Brain microvascular endothelial cell (primary cell): ENCODE measurements around the gene GRIK5.
"Not testable (repeated sequence)": the region's sequence is repeated elsewhere in the genome, so short reads cannot be mapped to it uniquely, and the experiment has no call there.

Experiments used
- DNase-seq: peaks from one replicate; pipeline ENCODE4 v3.0.0-alpha.2; 2020
- H3K27ac ChIP-seq: fragments of 250-450 bp; sonication (Bioruptor Pico); 2 replicates; pipeline ENCODE4 v1.5.1; 2020; ENCODE audit warnings: mild to moderate bottlenecking, moderate library complexity
- H3K27me3 ChIP-seq: fragments of 250-450 bp; sonication (Bioruptor Pico); replicated peaks from 2 replicates; pipeline ENCODE4 v1.5.1; 2020; ENCODE audit warnings: mild to moderate bottlenecking
- H3K36me3 ChIP-seq: fragments of 250-450 bp; sonication (Bioruptor Pico); replicated peaks from 2 replicates; pipeline ENCODE4 v1.5.1; 2020; ENCODE audit warnings: mild to moderate bottlenecking
- H3K4me3 ChIP-seq: 2 replicates; pipeline ENCODE4 v1.5.1; 2011; ENCODE audit warnings: low read depth, mild to moderate bottlenecking, control low read depth, low read length, moderate library complexity
- CTCF ChIP-seq: IDR thresholded peaks from 2 replicates; pipeline ENCODE4 v1.5.1; 2011; ENCODE audit warnings: low read depth, mild to moderate bottlenecking, moderate library complexity, low read length, control low read depth, inconsistent platforms; ENCODE audit errors: missing control alignments
- in situ Hi-C: cut with HindIII; loops from 2 replicates; pipeline ENCODE4 v1.10.0; 2017; ENCODE audit warnings: low sequenced_read_pairs, low pct_ligation_motif_present

GRIK5 gene

DNA sequence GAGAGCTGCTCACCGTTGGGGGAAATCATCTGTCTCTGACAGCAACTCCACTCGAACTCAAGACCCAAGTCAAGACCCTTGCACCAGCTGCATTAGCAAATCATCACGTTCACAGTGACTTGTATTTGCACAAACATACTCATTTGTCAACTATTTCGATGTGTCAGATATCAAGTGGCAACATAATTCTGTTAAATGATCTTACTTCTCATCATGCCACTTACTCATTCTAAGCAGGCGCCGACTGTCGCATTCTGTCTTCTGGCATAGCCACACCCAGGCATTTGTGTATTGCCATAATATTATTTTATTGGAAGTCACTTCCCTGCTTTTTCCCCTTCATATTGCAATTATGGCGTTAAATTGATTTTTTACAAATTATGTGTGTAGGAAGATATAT, 53.0 kb downstream of the GRIK5 start:
- H3K27ac ChIP-seq: no peak overlapping the region
- in situ Hi-C loops: no loop called here
- no peaks in the 10 kb centered on the region for H3K27me3 ChIP-seq
- no peak overlapping the region for H3K4me3 ChIP-seq
- TF ChIP-seq CTCF: no peak
- no peaks in the 10 kb centered on the region for H3K36me3 ChIP-seq
- no peak for DNase-seq

- H3K4me3 ChIP-seq, H3K27me3 ChIP-seq, in situ Hi-C loops: not testable (repeated sequence)
These were observed 57.3 kb downstream of the GRIK5 start for GRCh38 chr19:42012747-42013146.

GRCh38 chr19:42010245-42011126, 59.5 kb downstream of the GRIK5 start:
- H3K27me3 ChIP-seq: no peaks in the 10 kb centered on the region
- in situ Hi-C loops: no loop called here
- no peak overlapping the region for H3K27ac ChIP-seq
- no peaks in the 10 kb centered on the region for H3K36me3 ChIP-seq
- DNase-seq: no peak
- H3K4me3 ChIP-seq: no peak overlapping the region
- no peak for TF ChIP-seq CTCF

More at GRCh38 chr19:42012747-42013146, 57.3 kb downstream of the GRIK5 start:
- not testable (repeated sequence) for H3K36me3 ChIP-seq, DNase-seq, H3K27ac ChIP-seq

DNA sequence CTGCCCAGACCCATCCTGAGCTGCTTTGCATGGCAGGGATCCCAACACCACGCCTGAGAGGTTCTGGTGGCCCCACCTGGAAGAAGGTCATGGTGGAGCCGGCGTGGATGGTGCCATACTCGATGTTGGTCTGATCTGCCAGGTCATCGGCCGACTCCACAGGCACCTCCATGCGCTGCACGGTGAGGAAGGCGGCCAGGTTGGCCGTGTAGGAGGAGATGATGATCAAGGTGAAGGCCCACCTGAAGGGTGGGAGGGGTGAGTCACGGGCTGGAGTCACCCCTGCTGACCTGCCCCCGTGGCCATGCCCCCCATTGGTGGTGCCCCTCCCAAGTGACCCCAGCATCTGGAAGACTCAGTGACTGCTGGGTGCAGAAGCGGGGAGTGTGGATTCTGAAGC, 63.4 kb downstream of the GRIK5 start:
- TF ChIP-seq CTCF: no peak
- Histone ChIP-seq H3K27ac (no peak overlapping the region), H3K27me3 (peaks cover 10% of the 10 kb centered on the region), H3K4me3 (no peak overlapping the region), H3K36me3 (no peaks in the 10 kb centered on the region)
- in situ Hi-C loops: no loop called here
- no peak for DNase-seq

DNA sequence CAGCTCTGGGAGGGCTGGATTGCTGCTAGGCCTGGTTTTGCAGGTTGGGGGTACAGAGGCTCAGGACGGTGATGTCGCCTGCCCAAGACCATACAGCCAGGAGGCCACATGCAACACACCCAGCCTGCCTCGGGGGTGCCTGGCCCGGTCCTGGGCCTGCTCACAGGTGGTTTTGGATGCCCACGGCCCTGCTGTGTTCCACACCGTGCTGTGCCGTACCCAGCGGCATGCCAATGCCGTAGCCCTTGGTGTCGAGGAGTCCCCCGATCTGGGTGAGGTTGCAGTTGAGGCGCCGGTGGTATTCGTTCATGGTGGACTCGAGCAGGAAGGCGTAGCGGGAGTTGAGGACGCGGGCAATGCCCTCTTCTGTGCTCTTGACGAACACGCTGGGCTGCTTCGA, 64.5 kb downstream of the GRIK5 start:
- no peak for TF ChIP-seq CTCF
- in situ Hi-C loops: no loop called here
- DNase-seq: no peak
- Histone ChIP-seq H3K4me3 (no peak overlapping the region), H3K36me3 (no peaks in the 10 kb centered on the region), H3K27ac (no peak overlapping the region), H3K27me3 (peaks cover 19% of the 10 kb centered on the region)

DNA sequence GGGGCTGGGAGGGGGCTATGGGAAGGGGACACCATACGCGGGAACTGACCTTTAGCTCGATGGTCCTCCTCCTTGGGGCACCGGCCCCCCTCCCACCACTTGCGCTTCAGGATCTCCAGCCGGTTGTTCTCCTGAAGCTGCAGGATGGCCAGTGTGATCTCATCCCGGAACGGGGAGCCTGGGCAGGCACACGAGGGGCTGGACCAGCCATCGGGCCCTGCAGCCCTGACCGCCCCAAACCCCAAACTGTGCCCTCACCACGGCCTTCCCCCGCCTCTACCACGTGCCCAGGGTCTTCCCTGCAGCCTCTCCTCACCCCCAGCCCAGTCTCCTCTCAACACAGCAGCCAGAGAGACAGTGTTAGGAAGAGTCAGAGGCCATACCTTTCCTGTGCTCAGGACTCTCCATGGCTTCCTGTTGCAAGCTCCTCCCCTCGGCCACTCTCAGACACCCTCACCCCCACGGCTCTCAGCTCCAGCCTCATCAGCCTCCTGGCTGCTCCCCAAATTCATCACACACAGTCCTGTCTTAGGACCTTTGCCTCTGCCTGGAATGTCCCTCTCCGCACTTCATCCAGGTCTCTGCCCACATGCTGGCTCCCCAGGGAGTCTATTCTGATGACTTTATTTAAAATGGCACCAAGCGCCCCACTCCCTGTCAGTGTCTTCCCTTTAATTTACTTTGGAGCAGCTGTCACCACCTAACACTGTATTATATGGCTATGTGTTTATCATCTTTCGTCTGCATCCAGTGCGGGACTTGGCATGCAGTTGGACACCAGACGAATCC, 66.3 kb downstream of the GRIK5 start:
- in situ Hi-C loops: no loop called here
- Histone ChIP-seq H3K27me3 (peaks cover 35% of the 10 kb centered on the region), H3K4me3 (no peak overlapping the region), H3K36me3 (no peaks in the 10 kb centered on the region), H3K27ac (no peak overlapping the region)
- no peak for DNase-seq
- TF ChIP-seq CTCF: no peak
